Prostate gland (tissue), 2 donors: ENCODE results near the gene PGF.

ENCODE experiments used
- POLR2A ChIP-seq: fragments of 450-650 bp; IDR thresholded peaks from one replicate; pipeline ENCODE4 v1.6.1; 2016; ENCODE audit warnings: antibody characterized with exemption, mild to moderate bottlenecking
- POLR2AphosphoS5 ChIP-seq: sonication (generic); formaldehyde crosslinking; IDR thresholded peaks from one replicate; pipeline ENCODE4 v1.6.1; 2017; ENCODE audit warnings: antibody characterized with exemption
- TF ChIP-seq, protein P1 (sequence below), 4 experiments: fragments of 200-600 bp in 2 of 4; fragments of 450-650 bp in 2 of 4; sonication (generic) in 2 of 4; IDR thresholded peaks; 1 replicate in 3 of 4; 2 replicates in 1 of 4; pipeline ENCODE4 v1.5.1; 2016 to 2019; ENCODE audit warnings: antibody characterized with exemption in 4 of 4, mild to moderate bottlenecking in 2 of 4, moderate library complexity in 2 of 4

DNA sequence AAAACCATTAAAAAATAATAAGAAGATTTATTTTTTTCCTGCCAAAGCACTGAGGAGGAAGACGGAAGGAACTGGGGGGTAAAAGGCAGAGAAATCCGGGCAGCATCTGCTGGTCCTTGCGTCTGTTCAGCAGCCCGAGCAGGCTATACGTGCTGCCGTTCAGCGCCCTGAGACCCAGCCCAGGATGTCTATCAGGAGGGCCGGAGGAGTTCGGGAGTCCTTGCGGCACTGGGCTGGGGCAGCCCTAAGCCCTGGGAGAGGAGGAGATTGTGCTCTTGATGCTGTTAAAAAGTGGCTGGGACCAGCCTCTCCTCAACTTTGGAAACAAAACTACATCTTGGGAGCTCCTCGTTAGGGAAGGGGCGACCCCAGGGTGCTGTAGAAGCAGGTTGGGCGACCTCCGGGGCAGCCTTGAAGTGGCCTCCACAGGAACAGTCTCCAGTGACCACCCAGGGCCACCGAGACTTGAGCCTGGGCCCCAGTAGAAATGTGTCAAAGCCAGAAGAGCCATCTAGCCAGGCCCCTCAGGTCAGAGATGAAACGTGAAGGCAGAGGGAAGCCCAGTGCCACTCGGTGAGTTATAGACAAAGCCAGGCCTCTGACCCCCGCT is 14.3 kb downstream of the PGF start:
- TF ChIP-seq, protein P1, sequence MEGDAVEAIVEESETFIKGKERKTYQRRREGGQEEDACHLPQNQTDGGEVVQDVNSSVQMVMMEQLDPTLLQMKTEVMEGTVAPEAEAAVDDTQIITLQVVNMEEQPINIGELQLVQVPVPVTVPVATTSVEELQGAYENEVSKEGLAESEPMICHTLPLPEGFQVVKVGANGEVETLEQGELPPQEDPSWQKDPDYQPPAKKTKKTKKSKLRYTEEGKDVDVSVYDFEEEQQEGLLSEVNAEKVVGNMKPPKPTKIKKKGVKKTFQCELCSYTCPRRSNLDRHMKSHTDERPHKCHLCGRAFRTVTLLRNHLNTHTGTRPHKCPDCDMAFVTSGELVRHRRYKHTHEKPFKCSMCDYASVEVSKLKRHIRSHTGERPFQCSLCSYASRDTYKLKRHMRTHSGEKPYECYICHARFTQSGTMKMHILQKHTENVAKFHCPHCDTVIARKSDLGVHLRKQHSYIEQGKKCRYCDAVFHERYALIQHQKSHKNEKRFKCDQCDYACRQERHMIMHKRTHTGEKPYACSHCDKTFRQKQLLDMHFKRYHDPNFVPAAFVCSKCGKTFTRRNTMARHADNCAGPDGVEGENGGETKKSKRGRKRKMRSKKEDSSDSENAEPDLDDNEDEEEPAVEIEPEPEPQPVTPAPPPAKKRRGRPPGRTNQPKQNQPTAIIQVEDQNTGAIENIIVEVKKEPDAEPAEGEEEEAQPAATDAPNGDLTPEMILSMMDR (IDR thresholded peaks at IDR 0.05), result no peak
- no peak for TF ChIP-seq POLR2AphosphoS5
- TF ChIP-seq POLR2A, result no peak
